Measurements from ENCODE around the gene RBM20. TPM values are rescaled to one million over a fixed set of nuclear protein-coding genes. Genes with fewer than 3 reads are reported as not detected.

The RBM20 gene
- total RNA-seq, 4 donors from 2014 or later = 7.4 to 18.4 (median 10.2) TPM

GRCh38 chr10:110612629-110613028 lies 31.5 kb upstream of the RBM20 start:
- intact Hi-C loops (cut with DNase I; ENCODE audit: low total_unique reads) = no loop called here

DNA sequence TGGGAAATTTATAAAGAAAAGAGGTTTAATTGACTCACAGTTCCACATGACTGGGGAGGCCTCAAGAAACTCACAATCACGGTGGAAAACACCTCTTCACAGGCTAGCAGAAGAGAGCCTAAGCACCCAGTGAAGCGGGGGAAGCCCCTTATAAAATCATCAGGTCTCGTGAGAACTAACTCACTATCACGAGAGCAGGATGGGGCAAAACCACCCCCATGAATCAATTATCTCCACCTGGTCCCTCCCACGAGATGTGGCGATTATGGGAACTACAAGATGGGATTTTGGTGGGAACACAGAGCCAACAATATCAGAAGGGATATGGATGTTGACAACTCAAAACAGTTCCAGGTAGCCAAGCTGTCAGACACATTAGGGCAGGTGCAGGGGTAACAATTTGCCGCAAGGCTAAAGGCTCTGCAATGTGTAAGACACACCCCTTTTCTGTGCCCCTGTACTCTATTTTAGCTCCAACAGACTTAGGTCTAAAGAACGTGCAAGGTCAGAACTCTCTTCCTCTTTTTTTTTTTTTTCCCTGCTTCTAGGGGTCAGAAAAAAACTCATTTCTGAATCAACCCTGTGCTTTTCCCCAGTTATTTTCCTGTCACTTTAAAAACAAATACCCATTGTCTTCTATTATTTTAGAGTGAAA lies 30.7 kb upstream of the RBM20 start:
- Histone ChIP-seq H3K9me3 (no peaks in the 10 kb centered on the region), H3K4me1 (peaks cover 10 to 14% of the 10 kb centered on the region in 2 donors), H3K27me3 (no peaks in the 10 kb centered on the region), H3K36me3 (no peaks in the 10 kb centered on the region), H3K4me3 (no peak overlapping the region), H3K27ac (no peak overlapping the region)
- intact Hi-C loops (cut with DNase I; ENCODE audit: low total_unique reads) = no loop called here
- no peak for ATAC-seq
- in situ Hi-C loops (cut with MboI; ENCODE audit: low sequenced_read_pairs in 4 of 4) = loop anchor here in 3 of 4 donors (5.0 to 25.0 kb wide), 4 partner anchors 59 to 274 kb away; no protein-coding TSS in a partner anchor
- no peak for TF ChIP-seq POLR2A (IDR thresholded peaks at IDR 0.05)
- no peak for TF ChIP-seq CTCF (IDR thresholded peaks at IDR 0.05 in 4 of 5, conservative IDR thresholded peaks at IDR 0.05 in 1 of 5)
- DNase-seq = no peak

More at GRCh38 chr10:110612629-110613028, 31.5 kb upstream of the RBM20 start:
- in situ Hi-C loops (cut with MboI; ENCODE audit: low sequenced_read_pairs in 4 of 4) = loop anchor here in 3 of 4 donors (5.0 to 25.0 kb wide), 4 partner anchors 60 to 275 kb away; no protein-coding TSS in a partner anchor
- H3K27me3 ChIP-seq = no peaks in the 10 kb centered on the region
- peaks cover 10 to 14% of the 10 kb centered on the region in 2 donors for H3K4me1 ChIP-seq
- no peaks in the 10 kb centered on the region for H3K9me3 ChIP-seq
- H3K27ac ChIP-seq = no peak overlapping the region
- DNase-seq (no peak), ATAC-seq (no peak)
- TF ChIP-seq POLR2A (IDR thresholded peaks at IDR 0.05) (no peak), CTCF (IDR thresholded peaks at IDR 0.05 in 4 of 5, conservative IDR thresholded peaks at IDR 0.05 in 1 of 5) (no peak)
- no peak overlapping the region for H3K4me3 ChIP-seq
- no peaks in the 10 kb centered on the region for H3K36me3 ChIP-seq

- TF ChIP-seq CTCF (IDR thresholded peaks at IDR 0.05 in 4 of 5, conservative IDR thresholded peaks at IDR 0.05 in 1 of 5) (no peak), POLR2A (IDR thresholded peaks at IDR 0.05) (no peak)
- Histone ChIP-seq H3K36me3 (no peaks in the 10 kb centered on the region), H3K9me3 (no peaks in the 10 kb centered on the region), H3K27ac (no peak overlapping the region), H3K4me3 (no peak overlapping the region), H3K27me3 (no peaks in the 10 kb centered on the region), H3K4me1 (peaks cover 10 to 14% of the 10 kb centered on the region in 2 donors)
- in situ Hi-C loops (cut with MboI; ENCODE audit: low sequenced_read_pairs in 4 of 4) (loop anchor here in 3 of 4 donors (5.0 to 25.0 kb wide), 4 partner anchors 58 to 273 kb away; no protein-coding TSS in a partner anchor), intact Hi-C loops (cut with DNase I; ENCODE audit: low total_unique reads) (no loop called here)
- ATAC-seq (no peak), DNase-seq (no peak)
Measured at GRCh38 chr10:110613996-110614495, 30.1 kb upstream of the RBM20 start.

DNA sequence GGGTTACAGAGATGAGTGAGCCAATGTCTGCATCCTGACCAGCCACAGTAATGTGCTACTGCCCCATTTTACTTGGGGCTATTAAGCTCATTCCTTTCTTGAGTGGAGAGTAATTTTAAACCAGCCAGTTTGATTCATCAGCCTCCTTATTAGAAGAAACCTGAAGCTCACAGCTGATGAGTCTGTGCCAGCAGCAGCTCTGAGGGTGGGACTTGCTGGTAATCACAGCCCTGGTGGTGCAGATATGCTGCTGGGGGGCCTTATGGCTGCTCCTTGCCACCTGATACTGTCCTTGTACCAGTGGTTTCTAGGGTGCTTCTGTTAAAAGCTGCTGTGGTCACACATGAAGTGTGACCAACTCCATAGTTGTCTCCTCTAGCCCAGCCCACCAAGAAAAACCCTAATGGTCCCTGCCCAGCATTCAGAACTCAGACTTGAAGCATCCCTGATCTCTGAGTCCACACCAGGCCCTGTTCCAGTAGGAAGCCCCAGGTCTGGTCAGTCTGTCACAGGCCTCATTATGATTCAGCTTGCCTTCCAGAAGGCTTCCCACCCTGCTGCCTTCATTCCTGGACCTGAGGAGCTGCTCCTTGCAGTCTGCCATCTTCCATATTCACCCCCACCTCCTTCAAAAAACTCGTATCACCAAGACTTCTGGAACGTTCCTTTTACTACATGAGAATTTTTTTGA lies 28.9 kb upstream of the RBM20 start:
- no peak for ATAC-seq
- no peak overlapping the region for H3K4me3 ChIP-seq
- no peaks in the 10 kb centered on the region for H3K36me3 ChIP-seq
- no peak overlapping the region for H3K27ac ChIP-seq
- DNase-seq = no peak
- no peaks in the 10 kb centered on the region for H3K27me3 ChIP-seq
- intact Hi-C loops (cut with DNase I; ENCODE audit: low total_unique reads) = no loop called here
- no peaks in the 10 kb centered on the region for H3K9me3 ChIP-seq
- H3K4me1 ChIP-seq = peaks cover 2 to 5% of the 10 kb centered on the region in 2 donors
- TF ChIP-seq CTCF (IDR thresholded peaks at IDR 0.05 in 4 of 5, conservative IDR thresholded peaks at IDR 0.05 in 1 of 5) (no peak), POLR2A (IDR thresholded peaks at IDR 0.05) (no peak)
- in situ Hi-C loops (cut with MboI; ENCODE audit: low sequenced_read_pairs in 4 of 4) = loop anchor here in 3 of 4 donors (10.0 to 25.0 kb wide), 3 partner anchors 60 to 272 kb away; no protein-coding TSS in a partner anchor
